ENCODE data around the gene LRRFIP1.
"Not testable (repeated sequence)": the region's sequence is repeated elsewhere in the genome, so short reads cannot be mapped to it uniquely, and the experiment has no call there.

Gene LRRFIP1

GRCh38 chr2:237688541-237688940, 61.2 kb downstream of the LRRFIP1 start:
- not testable (repeated sequence) for DNase-seq (ENCODE audit: low spot score)

- no peak for DNase-seq (ENCODE audit: low spot score)
These were observed 62.1 kb downstream of the LRRFIP1 start for GRCh38 chr2:237689336-237690131.

- DNase-seq (ENCODE audit: low spot score) = peak; percentile 7
These were observed 63.9 kb downstream of the LRRFIP1 start for GRCh38 chr2:237691029-237691907.

DNA sequence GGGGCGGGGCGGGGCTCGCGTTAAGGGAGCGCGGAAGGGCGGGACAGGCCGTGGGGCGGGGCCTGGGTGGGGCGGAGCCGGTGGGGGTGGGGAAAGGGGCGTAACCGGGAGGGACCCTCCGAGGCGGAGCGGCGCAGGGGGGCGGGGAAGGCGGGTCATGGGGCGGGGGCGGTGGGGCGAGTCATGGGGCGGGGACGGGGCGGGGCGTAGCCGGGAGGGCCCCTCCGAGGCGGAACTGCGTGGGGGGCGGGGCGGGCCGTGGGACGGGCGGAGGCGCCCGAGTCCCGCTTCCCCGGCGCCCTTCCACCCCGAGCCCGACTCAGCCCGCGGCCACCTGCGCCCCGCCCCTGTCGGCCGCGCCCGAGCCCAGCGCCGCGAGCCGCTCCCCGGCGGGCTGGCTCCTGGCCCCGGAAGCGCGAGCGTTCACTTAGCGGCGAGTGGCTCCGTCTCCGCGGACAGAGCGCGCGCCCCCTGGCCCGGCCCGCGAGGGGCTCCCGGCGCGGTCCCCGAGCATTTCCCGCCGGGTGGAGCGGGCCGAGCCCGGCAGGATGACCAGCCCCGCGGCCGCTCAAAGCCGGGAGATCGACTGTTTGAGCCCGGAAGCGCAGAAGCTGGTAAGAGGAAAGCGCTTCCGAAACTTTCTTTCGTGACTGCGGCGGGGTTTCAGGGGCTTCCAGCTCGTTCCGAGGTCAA, 64.7 kb downstream of the LRRFIP1 start:
- DNase-seq (ENCODE audit: low spot score) = peak; percentile 89

DNA sequence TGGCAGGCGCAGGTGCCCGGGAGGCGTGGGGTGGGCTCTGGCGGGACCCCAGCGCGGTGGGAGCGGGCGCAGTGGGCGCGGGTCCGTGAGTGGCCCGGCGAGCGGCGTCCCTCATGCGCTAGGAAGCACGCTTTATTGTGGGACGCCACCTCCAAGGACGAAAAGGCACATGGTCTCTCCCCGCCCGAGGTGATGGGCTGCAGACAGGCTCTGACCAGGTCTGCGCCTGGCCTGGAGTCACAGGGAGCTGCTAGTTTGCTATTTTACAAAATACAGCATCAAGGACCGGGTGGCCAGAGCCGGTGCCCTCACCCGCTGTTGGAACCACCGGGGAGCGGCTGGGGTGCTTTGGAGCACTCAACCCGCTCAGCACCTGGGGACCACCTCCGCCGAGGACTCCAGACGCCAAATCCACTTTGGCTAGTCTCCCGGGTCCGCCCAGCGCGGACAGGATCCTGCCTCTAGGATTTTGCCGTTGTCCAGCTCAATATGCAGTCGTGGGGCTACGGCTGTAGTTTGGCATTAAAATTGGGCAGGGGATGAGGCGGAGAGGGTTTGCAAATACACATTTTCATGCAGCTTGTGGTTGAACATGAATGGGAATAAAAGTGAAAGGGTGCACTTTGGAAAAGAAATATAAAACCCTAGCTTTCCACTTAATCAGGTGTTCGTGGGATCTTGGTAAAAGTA, 65.4 kb downstream of the LRRFIP1 start:
- peak; percentile 14 for DNase-seq (ENCODE audit: low spot score)

GRCh38 chr2:237693291-237693994, 66.1 kb downstream of the LRRFIP1 start:
- peak; percentile 72 for DNase-seq (ENCODE audit: low spot score)

GRCh38 chr2:237694415-237695194, 67.2 kb downstream of the LRRFIP1 start:
- DNase-seq (ENCODE audit: low spot score) = no peak

GRCh38 chr2:237695201-237695780, 67.9 kb downstream of the LRRFIP1 start:
- peak; percentile 78 for DNase-seq (ENCODE audit: low spot score)

DNA sequence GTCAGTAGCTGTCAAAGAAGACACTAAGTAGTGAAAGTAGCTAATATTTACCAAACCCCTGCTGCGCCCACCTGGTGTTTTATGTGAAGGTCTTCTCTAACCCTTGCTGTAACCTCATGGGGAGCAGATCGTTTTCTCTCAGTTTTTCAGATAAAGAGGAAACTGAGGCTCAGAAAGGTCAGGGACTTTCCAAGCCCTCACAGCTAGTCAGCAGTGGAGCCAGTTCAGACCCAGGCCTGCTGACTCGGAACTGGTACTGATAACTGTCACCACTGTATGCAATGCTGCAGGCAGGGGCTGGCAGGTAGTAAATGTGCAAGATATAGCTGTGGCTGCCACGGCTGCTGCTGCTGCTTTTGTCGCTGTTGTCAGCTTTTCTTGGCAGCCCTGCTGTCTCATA, 69.1 kb downstream of the LRRFIP1 start:
- DNase-seq (ENCODE audit: low spot score) = no peak

DNA sequence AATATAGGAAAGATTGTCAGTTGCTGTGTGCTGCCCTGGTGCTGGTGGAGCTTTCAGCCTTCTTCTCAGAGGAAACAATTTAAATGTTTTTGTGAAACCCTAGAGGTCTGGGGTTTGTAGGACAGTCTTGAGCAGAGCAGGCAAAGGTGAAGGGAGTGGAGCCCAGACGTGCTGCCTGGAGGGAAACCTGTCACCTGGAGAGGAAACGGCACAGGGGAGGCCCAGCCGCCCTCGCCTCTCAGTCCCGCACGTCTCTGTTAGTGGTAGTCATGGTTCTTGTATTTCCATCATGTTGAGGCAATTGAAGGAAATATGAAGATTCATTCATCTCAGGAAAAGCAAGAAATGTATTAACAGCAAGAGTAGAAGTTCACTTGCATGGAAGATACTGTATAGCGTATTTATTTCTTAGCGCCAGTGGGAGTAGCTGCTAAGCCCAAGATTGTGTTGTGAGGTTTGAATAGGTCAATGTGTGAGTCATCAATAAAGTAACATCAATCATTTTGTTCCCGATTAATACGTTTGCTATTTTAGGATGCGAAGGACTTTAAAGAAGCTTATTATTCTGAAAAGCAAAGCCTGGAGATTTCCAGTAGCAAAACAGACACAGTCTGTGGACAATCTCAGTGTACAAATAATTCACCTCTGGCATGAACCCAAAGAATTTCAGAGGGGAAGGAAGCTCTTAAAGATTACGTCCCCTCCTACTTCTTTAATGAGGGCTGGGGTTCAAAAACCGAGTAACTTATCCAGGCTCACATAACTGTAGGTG, 70.4 kb downstream of the LRRFIP1 start:
- no peak for DNase-seq (ENCODE audit: low spot score)

DNA sequence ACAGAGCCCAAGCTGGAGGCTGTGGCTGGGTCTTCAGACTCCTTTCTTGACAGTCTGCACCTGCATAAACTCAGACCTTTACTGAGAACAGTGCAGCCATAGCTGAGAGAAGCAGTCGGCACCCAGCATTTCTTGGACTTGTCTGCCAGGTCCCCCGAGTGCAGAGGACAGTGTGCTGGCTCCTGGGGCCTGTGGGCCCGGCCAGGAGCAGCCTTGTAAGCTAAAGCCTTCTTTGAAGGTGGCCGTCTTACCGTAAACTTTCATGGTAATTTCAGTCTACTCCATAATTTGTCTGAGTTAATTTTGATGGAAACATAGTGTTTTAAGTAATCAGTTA, 70.9 kb downstream of the LRRFIP1 start:
- DNase-seq (ENCODE audit: low spot score) = no peak

GRCh38 chr2:237699870-237700511, 72.6 kb downstream of the LRRFIP1 start:
- DNase-seq (ENCODE audit: low spot score) = no peak

- no peak for DNase-seq (ENCODE audit: low spot score)
These were observed 73.2 kb downstream of the LRRFIP1 start for GRCh38 chr2:237700512-237701032.

DNA sequence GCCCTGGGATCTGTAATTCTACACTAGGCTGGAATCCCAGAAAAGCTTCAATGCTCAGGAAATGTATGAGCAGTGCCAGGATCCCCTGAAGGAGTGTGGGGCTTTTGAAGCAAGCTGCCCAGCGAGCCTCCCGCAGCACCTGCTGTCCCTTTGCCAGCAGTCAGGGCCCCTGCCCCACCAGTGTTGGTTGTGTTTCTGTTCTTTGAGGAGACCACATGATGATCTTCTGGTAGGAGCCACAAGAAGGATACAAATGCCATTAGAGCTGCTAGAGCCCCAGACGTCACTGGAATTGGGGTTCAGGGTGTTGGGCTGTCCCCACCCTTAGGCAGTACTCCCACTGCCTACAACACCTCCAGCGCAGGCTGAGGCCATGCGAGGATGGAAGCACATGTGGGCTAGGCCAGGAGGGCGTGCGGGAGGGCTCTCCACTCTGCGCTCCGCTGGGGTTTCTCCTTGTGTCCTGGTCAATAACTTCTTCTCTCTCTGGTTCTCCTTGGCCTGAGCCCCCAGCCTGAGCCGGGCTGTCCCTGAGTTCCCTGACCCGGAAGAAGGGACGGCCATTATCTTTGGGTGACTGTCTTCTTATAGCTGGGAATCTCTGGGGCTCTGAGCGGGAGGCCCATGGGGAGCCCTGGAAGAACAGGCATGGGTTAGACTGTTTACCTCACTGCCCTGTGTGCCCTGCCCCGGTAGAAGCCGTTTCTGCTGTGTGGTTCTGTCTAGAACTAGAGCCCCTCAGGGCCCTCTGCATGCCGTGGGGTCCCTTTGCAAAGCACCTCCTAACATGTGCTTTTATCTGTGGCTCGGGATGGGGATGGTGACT, 73.9 kb downstream of the LRRFIP1 start:
- no peak for DNase-seq (ENCODE audit: low spot score)

DNA sequence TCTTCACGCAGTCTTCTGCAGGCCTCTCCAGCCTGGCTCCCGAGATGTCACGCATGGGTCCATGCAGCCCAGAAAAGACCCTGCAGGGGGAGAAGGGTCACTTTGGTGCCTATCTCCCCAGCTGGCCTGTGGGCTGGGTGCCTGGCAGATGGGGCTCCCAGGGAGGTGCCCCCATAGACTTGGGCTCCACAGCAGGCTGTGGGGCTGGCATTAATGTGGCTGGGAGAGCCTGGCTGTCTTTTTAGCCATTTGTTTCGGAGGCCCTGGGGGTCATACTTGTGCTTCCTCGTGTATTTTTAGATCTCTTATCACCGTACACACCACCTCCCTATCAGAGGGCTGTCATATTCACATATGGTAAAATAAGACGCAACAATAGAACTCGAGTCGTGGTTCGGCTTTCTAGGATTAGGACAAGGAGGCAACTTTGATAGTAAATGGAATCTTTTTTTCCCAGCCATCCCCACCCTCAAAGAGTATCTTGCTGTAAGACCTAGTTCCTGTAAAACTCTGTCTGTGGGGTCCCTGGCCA, 74.5 kb downstream of the LRRFIP1 start:
- no peak for DNase-seq (ENCODE audit: low spot score)

- DNase-seq (ENCODE audit: low spot score) = no peak
These were observed 75.3 kb downstream of the LRRFIP1 start for GRCh38 chr2:237702441-237703391.
